Measurements from ENCODE around the gene SPATA21. TPM values are rescaled to one million over a fixed set of nuclear protein-coding genes. Genes with fewer than 3 reads are reported as not detected.
"Not testable (repeated sequence)": the region's sequence is repeated elsewhere in the genome, so short reads cannot be mapped to it uniquely, and the experiment has no call there.

Gene SPATA21, protein sequence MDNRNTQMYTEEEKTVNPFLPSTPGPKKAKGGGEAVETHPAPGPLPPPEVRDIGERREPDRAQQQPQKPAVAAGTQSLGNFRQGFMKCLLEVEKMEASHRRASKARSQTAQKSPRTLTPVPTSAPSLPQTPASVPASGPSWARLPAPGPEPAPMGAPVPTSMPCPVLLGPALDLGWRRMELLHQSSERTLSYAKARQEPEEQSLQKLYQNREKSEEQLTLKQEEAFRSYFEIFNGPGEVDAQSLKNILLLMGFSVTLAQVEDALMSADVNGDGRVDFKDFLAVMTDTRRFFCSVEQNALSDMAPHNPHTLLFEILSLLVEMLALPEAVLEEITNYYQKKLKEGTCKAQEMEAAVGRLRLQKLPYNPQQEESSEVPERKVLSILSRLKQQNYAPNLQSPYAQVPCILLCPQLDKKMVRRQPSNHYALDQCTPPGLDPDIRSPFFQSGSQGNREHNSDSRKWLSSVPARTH
- total RNA-seq (2021): 0.07 TPM in 1 of 2 replicates, not detected in the other
- long read RNA-seq, partial matches to known transcripts: 0 of 4 reads
- long read RNA-seq, other reads (novel, unspliced or antisense): 4 of 4 reads

- Histone ChIP-seq H3K4me2 (ENCODE audit: insufficient read depth, insufficient read length, low read length) (no peak within 1 kb of the TSS), H2BK20ac (ENCODE audit: low read depth, low read length, poor library complexity, severe bottlenecking) (no peak within 1 kb of the TSS), H3K56ac (ENCODE audit: insufficient read length, low read depth, low read length) (no peak within 1 kb of the TSS), H3K18ac (ENCODE audit: insufficient read length, low read depth, low read length) (no peak within 1 kb of the TSS), H3T11ph (ENCODE audit: low read length) (no peak within 1 kb of the TSS), H3K27me3 (ENCODE audit: insufficient read depth, low read length) (no peaks in the 10 kb centered on the region), H3K9ac (ENCODE audit: extremely low read depth, insufficient read length, low read length) (no peak within 1 kb of the TSS), H2BK120ac (ENCODE audit: low read depth, low read length, poor library complexity, severe bottlenecking) (no peak within 1 kb of the TSS), H3K23me2 (ENCODE audit: insufficient read length, low read depth, low read length, poor library complexity, severe bottlenecking) (peaks cover 6% of the 10 kb centered on the region), H3K23ac (ENCODE audit: insufficient read length, low read depth, low read length) (no peak within 1 kb of the TSS), H2AFZ (ENCODE audit: low read length) (no peak within 1 kb of the TSS), H3K27ac (ENCODE audit: insufficient read length, low read depth, low read length) (no peak within 1 kb of the TSS), H3K4ac (ENCODE audit: low read depth, low read length) (no peak within 1 kb of the TSS), H3K4me1 (ENCODE audit: insufficient read depth, low read length) (no peaks in the 10 kb centered on the region), H2BK5ac (ENCODE audit: insufficient read length, low read length) (no peak within 1 kb of the TSS), H2BK12ac (ENCODE audit: insufficient read length, low read depth, low read length) (no peak within 1 kb of the TSS), H3K14ac (ENCODE audit: insufficient read depth, low read length) (no peak within 1 kb of the TSS), H2AK5ac (ENCODE audit: insufficient read length, low read length) (no peak within 1 kb of the TSS), H4K8ac (replicated peaks; ENCODE audit: insufficient read length, low read depth, low read length) (no peak within 1 kb of the TSS), H4K5ac (ENCODE audit: insufficient read length, low read depth, low read length) (no peak within 1 kb of the TSS), H2BK15ac (ENCODE audit: low read depth, low read length) (no peak within 1 kb of the TSS), H3K9me3 (ENCODE audit: control insufficient read depth, low read depth, low read length) (no peaks in the 10 kb centered on the region), H4K20me1 (ENCODE audit: control insufficient read depth, insufficient read depth, insufficient read length) (no peaks in the 10 kb centered on the region), H3K79me1 (ENCODE audit: insufficient read depth, low read depth, low read length, poor library complexity, severe bottlenecking) (no peaks in the 10 kb centered on the region), H3K79me2 (ENCODE audit: insufficient read depth, low read length) (no peaks in the 10 kb centered on the region), H4K91ac (ENCODE audit: insufficient read length, low read depth, low read length) (no peak within 1 kb of the TSS)
- H3K4me3 Mint-ChIP-seq: no peak within 1 kb of the TSS
- no peak within 1 kb of the TSS for H3K27ac Mint-ChIP-seq
- DNase-seq: no peak
- H3K36me3 Mint-ChIP-seq (ENCODE audit: insufficient read depth in 1 of 3, low read depth in 3 of 3): 0 out of 7 replicates have a peak, but pooled peaks cover 0 to 2% (median 0%) of the 10 kb centered on the region in 3 experiments
- H3K27me3 Mint-ChIP-seq (ENCODE audit: low read depth): peaks cover 20% of the 10 kb centered on the region
- WGBS (ENCODE audit: extremely low coverage, insufficient read length, low lambda C conversion rate): no CpG with 5 or more reads among the region's 3 CpGs
- H3K4me1 Mint-ChIP-seq: peaks cover 5 to 10% of the 10 kb centered on the region in 2 experiments
- H3K9me3 Mint-ChIP-seq: no peaks in the 10 kb centered on the region; a peak in 1 of 5 replicates
- TF ChIP-seq, protein P1, sequence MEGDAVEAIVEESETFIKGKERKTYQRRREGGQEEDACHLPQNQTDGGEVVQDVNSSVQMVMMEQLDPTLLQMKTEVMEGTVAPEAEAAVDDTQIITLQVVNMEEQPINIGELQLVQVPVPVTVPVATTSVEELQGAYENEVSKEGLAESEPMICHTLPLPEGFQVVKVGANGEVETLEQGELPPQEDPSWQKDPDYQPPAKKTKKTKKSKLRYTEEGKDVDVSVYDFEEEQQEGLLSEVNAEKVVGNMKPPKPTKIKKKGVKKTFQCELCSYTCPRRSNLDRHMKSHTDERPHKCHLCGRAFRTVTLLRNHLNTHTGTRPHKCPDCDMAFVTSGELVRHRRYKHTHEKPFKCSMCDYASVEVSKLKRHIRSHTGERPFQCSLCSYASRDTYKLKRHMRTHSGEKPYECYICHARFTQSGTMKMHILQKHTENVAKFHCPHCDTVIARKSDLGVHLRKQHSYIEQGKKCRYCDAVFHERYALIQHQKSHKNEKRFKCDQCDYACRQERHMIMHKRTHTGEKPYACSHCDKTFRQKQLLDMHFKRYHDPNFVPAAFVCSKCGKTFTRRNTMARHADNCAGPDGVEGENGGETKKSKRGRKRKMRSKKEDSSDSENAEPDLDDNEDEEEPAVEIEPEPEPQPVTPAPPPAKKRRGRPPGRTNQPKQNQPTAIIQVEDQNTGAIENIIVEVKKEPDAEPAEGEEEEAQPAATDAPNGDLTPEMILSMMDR (conservative IDR thresholded peaks at IDR 0.05): no peak
Measured at GRCh38 chr1:16436946-16437474, at the start of gene SPATA21. TSS of gene SPATA21 (minus strand) at chr1:16437424. CDS start at chr1:16431371, 6,053 bp downstream.

GRCh38 chr1:16487011-16487410, 49.8 kb upstream of the SPATA21 start:
- not testable (repeated sequence) for H3K27ac Mint-ChIP-seq; H4K20me1 ChIP-seq (ENCODE audit: control insufficient read depth, insufficient read depth, insufficient read length); H3K27me3 Mint-ChIP-seq (ENCODE audit: low read depth); H3K9ac ChIP-seq (ENCODE audit: extremely low read depth, insufficient read length, low read length); H4K8ac ChIP-seq (replicated peaks; ENCODE audit: insufficient read length, low read depth, low read length); H3K79me2 ChIP-seq (ENCODE audit: insufficient read depth, low read length); H2BK12ac ChIP-seq (ENCODE audit: insufficient read length, low read depth, low read length); H3K79me1 ChIP-seq (ENCODE audit: insufficient read depth, low read depth, low read length, poor library complexity, severe bottlenecking); H3K9me3 ChIP-seq (ENCODE audit: control insufficient read depth, low read depth, low read length); DNase-seq; H4K91ac ChIP-seq (ENCODE audit: insufficient read length, low read depth, low read length); H2AFZ ChIP-seq (ENCODE audit: low read length); H2BK120ac ChIP-seq (ENCODE audit: low read depth, low read length, poor library complexity, severe bottlenecking); H3K23me2 ChIP-seq (ENCODE audit: insufficient read length, low read depth, low read length, poor library complexity, severe bottlenecking); H3T11ph ChIP-seq (ENCODE audit: low read length); H2AK5ac ChIP-seq (ENCODE audit: insufficient read length, low read length); H3K9me3 Mint-ChIP-seq; H4K5ac ChIP-seq (ENCODE audit: insufficient read length, low read depth, low read length); H3K27me3 ChIP-seq (ENCODE audit: insufficient read depth, low read length); H3K27ac ChIP-seq (ENCODE audit: insufficient read length, low read depth, low read length); H2BK20ac ChIP-seq (ENCODE audit: low read depth, low read length, poor library complexity, severe bottlenecking); H3K23ac ChIP-seq (ENCODE audit: insufficient read length, low read depth, low read length); H3K14ac ChIP-seq (ENCODE audit: insufficient read depth, low read length); H2BK5ac ChIP-seq (ENCODE audit: insufficient read length, low read length); H3K4me3 Mint-ChIP-seq; H3K18ac ChIP-seq (ENCODE audit: insufficient read length, low read depth, low read length); H3K56ac ChIP-seq (ENCODE audit: insufficient read length, low read depth, low read length); H3K4me2 ChIP-seq (ENCODE audit: insufficient read depth, insufficient read length, low read length); H2BK15ac ChIP-seq (ENCODE audit: low read depth, low read length); H3K4me1 ChIP-seq (ENCODE audit: insufficient read depth, low read length); H3K4ac ChIP-seq (ENCODE audit: low read depth, low read length)
- peaks cover 8 to 38% (median 20%) of the 10 kb centered on the region in 3 experiments; a peak in 6 of 7 replicates for H3K36me3 Mint-ChIP-seq (ENCODE audit: insufficient read depth in 1 of 3, low read depth in 3 of 3)
- H3K4me1 Mint-ChIP-seq: peaks cover 7 to 15% of the 10 kb centered on the region in 2 experiments
